Sigmoid colon (tissue), 7 donors: ENCODE measurements around the gene TSPAN4. TPM values are rescaled to one million over a fixed set of nuclear protein-coding genes. Genes with fewer than 3 reads are reported as not detected.
A peak's percentile ranks its signal among the peaks of the same experiment; 100 is the strongest.

ENCODE experiments used
- DNase-seq: peaks from one replicate; pipeline ENCODE4 v3.0.0-alpha.2; 2019
- H3K27ac ChIP-seq, 4 donors: fragments of 200-600 bp; sonication (generic); one replicate each; pipeline ENCODE4 v1.5.1; 2016 to 2019; ENCODE audit warnings: mild to moderate bottlenecking in 1 of 4
- H3K27me3 ChIP-seq, 3 donors: fragments of 200-600 bp; sonication (generic); one replicate each; pipeline ENCODE4 v1.5.1; 2019; ENCODE audit warnings: mild to moderate bottlenecking in 1 of 3
- H3K36me3 ChIP-seq, 4 donors: fragments of 200-600 bp; sonication (generic); one replicate each; pipeline ENCODE4 v1.5.1; 2016 to 2019
- H3K4me1 ChIP-seq, 4 donors: fragments of 200-600 bp; sonication (generic); one replicate each; pipeline ENCODE4 v1.5.1; 2017 to 2019
- H3K4me3 ChIP-seq, 4 donors: fragments of 200-600 bp; sonication (generic); one replicate each; pipeline ENCODE4 v1.5.1; 2017 to 2019; ENCODE audit warnings: mild to moderate bottlenecking in 2 of 4, moderate library complexity in 1 of 4
- H3K9me3 ChIP-seq, 4 donors: fragments of 200-600 bp in 3 of 4; sonication (generic) in 3 of 4; one replicate each; pipeline versions ENCODE4 v1.5.1 to v1.6.1; 2013 to 2019
- EP300 ChIP-seq, 4 donors: sonication (generic); formaldehyde crosslinking; IDR thresholded peaks; one replicate each; pipeline ENCODE4 v1.6.1; 2017; ENCODE audit warnings: antibody characterized with exemption in 4 of 4
- POLR2A ChIP-seq, 2 donors: fragments of 450-650 bp; IDR thresholded peaks; one replicate each; pipeline ENCODE4 v1.6.1; 2016; ENCODE audit warnings: antibody characterized with exemption in 2 of 2, mild to moderate bottlenecking in 2 of 2, moderate library complexity in 2 of 2
- POLR2AphosphoS5 ChIP-seq, 4 donors: sonication (generic); formaldehyde crosslinking; IDR thresholded peaks; one replicate each; pipeline ENCODE4 v1.6.1; 2017; ENCODE audit warnings: antibody characterized with exemption in 4 of 4
- WGBS, 2 donors: extraction: QIAGEN DNeasy Blood & Tissue Kit; methylation state at CpG; one replicate each; pipeline ENCODE4 v1.1.7; 2013; 5-methylcytosine and 5-hydroxymethylcytosine counted together
- intact Hi-C: fragments of 100-400 bp; cut with DNase I; formaldehyde crosslinking; loops from one replicate; pipeline ENCODE4 v1.15.1; 2023
- polyA plus RNA-seq, 3 donors: library from polyadenylated mRNA; stranded (reverse); fragments of 200-250 nt; gene quantifications; one replicate each; pipeline ENCODE4 v1.2.3, GENCODE V29; 2013
- total RNA-seq, 4 donors: library from RNA; depleted of rRNA; stranded (reverse); fragments of >200 nt; gene quantifications; one replicate each; pipeline ENCODE4 v1.1.0, GENCODE V29; 2016
- TF ChIP-seq, protein P1 (sequence below), 4 experiments: fragments of 450-650 bp in 3 of 4; fragments of 200-600 bp in 1 of 4; IDR thresholded peaks; one replicate each; pipeline ENCODE4 v1.5.1; 2016 to 2019; ENCODE audit warnings: antibody characterized with exemption in 4 of 4, mild to moderate bottlenecking in 3 of 4, moderate library complexity in 2 of 4
- donor health status: healthy with polysubstance abuse.
- donor health status: Bipolar disorder and iron deficiency.
- donor health status: healthy.

Gene TSPAN4
- total and polyA plus RNA-seq, 7 donors = 8.8 to 92.7 (median 79.2) TPM

DNA sequence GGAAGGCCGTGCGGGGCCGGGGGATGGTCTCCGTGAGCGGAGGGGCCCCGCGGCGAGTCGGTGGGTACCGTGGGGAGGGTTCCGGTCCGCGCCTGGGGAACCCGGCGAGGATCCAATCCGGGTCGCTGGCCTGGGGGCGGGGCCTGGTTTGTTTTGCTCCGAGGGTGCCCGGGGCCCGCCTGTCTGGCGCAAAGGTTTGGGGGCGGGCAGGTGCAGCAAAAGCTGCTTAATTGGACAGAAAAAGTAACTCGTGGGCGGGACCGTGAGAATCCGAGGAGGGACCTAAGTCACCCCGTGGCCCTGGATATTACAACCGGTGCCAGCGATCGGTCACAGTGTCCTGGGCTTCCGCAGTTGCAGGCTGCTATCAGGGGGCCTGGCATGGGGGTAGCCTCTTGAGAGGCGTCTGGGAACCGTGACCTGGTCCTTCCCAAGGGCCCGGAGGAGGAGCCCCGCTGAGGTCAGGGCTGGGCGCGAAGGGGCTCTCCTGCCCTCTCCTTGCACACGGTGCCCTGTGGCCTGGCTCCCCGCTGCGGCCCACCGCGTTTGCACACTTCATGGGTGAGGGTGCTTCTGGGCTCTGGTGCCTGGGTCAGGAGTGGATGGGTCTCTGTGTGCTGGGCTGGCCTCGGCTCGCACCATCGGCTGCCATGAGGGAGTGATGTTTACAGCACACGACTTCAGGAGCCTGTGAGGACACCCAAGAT, 22.6 kb upstream of the TSPAN4 start:
- Histone ChIP-seq H3K36me3 (peaks cover 16 to 33% (median 20%) of the 10 kb centered on the region in 4 donors), H3K27ac (peak overlapping the region; percentile 90 to 99 (median 98)), H3K4me1 (peaks cover 0 to 33% (median 30%) of the 10 kb centered on the region in 4 donors), H3K9me3 (no peaks in the 10 kb centered on the region), H3K4me3 (peak overlapping the region; percentile 66 to 96 (median 82)), H3K27me3 (peaks cover 0 to 17% (median 13%) of the 10 kb centered on the region in 3 donors)
- intact Hi-C loops = no loop called here
- 1 to 4% methylated on average over 47 of the region's 47 CpGs for WGBS, 2 donors
- TF ChIP-seq POLR2AphosphoS5 (IDR thresholded peaks at IDR 0.05) = peak in 3 of 4 donors; percentile 3 to 32 (median 22)
- peak in 1 of 2 donors; percentile 49 for TF ChIP-seq POLR2A (IDR thresholded peaks at IDR 0.05)
- TF ChIP-seq, protein P1, sequence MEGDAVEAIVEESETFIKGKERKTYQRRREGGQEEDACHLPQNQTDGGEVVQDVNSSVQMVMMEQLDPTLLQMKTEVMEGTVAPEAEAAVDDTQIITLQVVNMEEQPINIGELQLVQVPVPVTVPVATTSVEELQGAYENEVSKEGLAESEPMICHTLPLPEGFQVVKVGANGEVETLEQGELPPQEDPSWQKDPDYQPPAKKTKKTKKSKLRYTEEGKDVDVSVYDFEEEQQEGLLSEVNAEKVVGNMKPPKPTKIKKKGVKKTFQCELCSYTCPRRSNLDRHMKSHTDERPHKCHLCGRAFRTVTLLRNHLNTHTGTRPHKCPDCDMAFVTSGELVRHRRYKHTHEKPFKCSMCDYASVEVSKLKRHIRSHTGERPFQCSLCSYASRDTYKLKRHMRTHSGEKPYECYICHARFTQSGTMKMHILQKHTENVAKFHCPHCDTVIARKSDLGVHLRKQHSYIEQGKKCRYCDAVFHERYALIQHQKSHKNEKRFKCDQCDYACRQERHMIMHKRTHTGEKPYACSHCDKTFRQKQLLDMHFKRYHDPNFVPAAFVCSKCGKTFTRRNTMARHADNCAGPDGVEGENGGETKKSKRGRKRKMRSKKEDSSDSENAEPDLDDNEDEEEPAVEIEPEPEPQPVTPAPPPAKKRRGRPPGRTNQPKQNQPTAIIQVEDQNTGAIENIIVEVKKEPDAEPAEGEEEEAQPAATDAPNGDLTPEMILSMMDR (IDR thresholded peaks at IDR 0.05) = no peak
- peak; percentile 96 for DNase-seq

DNA sequence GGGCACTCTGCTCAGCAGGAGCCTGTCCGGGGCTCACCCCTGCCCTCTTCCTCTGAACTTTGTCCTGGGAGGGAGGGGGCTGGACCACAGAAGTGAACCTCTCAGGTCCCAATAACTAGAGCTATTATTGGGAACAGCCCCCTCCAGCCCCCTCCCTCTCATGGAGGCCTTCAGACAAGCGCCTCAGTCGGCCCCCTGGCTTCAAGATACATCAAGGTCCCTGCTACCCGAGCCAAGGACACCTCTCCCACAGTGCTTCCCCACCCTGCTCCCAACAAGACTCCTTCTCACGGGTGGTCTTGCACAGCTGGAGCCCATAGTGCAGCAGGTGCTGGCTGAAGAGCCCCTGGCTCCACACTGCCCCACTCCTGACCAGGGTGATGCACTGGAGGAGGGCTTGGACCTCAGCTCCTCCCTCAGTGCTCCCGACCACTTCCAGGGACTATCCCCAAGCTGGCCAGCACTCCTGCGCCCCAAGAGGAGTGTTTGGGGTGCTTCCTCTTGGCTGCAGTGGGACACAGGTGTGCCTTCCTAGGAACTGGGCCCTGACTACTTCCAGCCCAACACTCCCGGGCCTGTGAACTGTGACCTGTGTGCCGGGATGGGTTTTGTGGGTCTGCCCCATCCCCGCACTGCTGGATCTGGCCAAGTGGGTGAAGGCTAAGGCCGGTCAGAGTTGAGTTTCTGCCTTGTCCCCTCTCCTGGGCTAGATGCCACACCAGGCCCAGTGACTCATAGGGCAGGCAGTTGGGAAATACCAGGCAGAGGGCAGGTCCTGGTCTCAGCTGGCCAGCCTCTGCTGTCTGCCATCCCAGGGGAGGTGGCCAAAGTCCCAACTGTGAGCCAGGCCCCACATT, 21.8 kb upstream of the TSPAN4 start:
- WGBS, 2 donors = 33 to 57% methylated on average over 11 of the region's 11 CpGs

DNA sequence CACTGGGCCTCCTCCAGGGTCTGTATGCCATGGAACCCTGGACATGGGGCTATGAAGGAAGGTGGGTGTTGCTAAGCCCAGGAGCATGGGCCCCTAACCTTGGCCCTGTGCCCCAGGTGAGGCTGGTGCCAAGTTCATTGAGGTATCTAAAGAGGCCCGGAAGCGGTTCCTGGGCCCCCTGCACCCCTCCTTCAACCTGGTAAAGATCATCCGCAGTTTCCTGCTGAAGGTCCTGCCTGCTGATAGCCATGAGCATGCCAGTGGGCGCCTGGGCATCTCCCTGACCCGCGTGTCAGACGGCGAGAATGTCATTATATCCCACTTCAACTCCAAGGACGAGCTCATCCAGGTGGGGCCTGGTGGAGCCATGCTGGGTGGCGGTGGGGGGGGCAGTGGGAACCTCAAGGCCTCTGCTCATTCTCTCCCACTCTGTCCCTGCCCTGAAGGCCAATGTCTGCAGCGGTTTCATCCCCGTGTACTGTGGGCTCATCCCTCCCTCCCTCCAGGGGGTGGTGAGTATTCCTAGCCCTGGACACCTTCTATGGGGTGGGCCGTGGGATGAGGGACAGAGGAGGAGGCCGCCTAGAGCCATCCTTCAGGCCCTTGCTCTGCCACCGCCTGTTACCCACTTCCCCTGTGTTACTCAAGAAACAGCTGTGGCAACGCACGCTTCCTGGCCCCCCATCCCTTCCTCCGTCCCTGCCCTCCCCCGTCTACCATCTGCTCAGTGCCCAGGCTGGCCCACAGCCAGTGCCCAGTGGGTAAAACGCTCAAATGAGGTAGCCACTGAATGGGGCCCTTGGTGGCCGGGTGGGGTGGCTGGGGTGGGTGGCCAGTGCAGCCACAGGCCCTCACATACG, 20.9 kb upstream of the TSPAN4 start:
- TF ChIP-seq POLR2A (IDR thresholded peaks at IDR 0.05) = no peak
- TF ChIP-seq, protein P1 (IDR thresholded peaks at IDR 0.05) = no peak
- TF ChIP-seq POLR2AphosphoS5 (IDR thresholded peaks at IDR 0.05) = no peak
- TF ChIP-seq EP300 (IDR thresholded peaks at IDR 0.05) = no peak
- Histone ChIP-seq H3K4me3 (no peak overlapping the region), H3K4me1 (peaks cover 0 to 40% (median 32%) of the 10 kb centered on the region in 4 donors), H3K36me3 (peaks cover 22 to 41% (median 26%) of the 10 kb centered on the region in 4 donors), H3K9me3 (no peaks in the 10 kb centered on the region), H3K27ac (peak overlapping the region; percentile 90 to 99 (median 98)), H3K27me3 (peaks cover 7 to 34% (median 30%) of the 10 kb centered on the region in 3 donors)
- intact Hi-C loops = no loop called here
- no peak for DNase-seq
- WGBS, 2 donors = 77 to 78% methylated on average over 22 of the region's 22 CpGs

More for the DNA sequence above, 21.8 kb upstream of the TSPAN4 start:
- TF ChIP-seq, protein P1 (IDR thresholded peaks at IDR 0.05) = no peak
- TF ChIP-seq EP300 (IDR thresholded peaks at IDR 0.05) (no peak), POLR2A (IDR thresholded peaks at IDR 0.05) (no peak), POLR2AphosphoS5 (IDR thresholded peaks at IDR 0.05) (peak in 3 of 4 donors; percentile 43 to 54 (median 43))
- no peaks in the 10 kb centered on the region for H3K9me3 ChIP-seq
- peak overlapping the region; percentile 66 to 96 (median 82) for H3K4me3 ChIP-seq
- DNase-seq = peak; percentile 88
- peaks cover 22 to 41% (median 26%) of the 10 kb centered on the region in 4 donors for H3K36me3 ChIP-seq
- intact Hi-C loops = no loop called here
- peaks cover 0 to 33% (median 30%) of the 10 kb centered on the region in 4 donors for H3K4me1 ChIP-seq
- peaks cover 5 to 25% (median 21%) of the 10 kb centered on the region in 3 donors for H3K27me3 ChIP-seq
- H3K27ac ChIP-seq = peak overlapping the region; percentile 90 to 99 (median 98)
